ENCODE data around the gene NTSR1. TPM values are rescaled to one million over a fixed set of nuclear protein-coding genes. Genes with fewer than 3 reads are reported as not detected.

Gene NTSR1
- total RNA-seq, 1 donor from 2014 or later: 0.26 TPM

GRCh38 chr20:62699741-62700140 is 8.9 kb upstream of the NTSR1 start:
- Histone ChIP-seq H3K36me3 (no peaks in the 10 kb centered on the region), H2AFZ (replicated peaks) (no peak overlapping the region), H4K20me1 (ENCODE audit: low read depth) (no peaks in the 10 kb centered on the region), H3K4me2 (no peak overlapping the region), H3K9ac (no peak overlapping the region), H3K27ac (no peak overlapping the region), H3K79me2 (ENCODE audit: low read depth) (no peaks in the 10 kb centered on the region), H3F3A (ENCODE audit: low read depth) (no peaks in the 10 kb centered on the region), H3K27me3 (no peaks in the 10 kb centered on the region), H3K9me3 (ENCODE audit: low read depth) (no peaks in the 10 kb centered on the region), H3K4me3 (no peak overlapping the region), H3K4me1 (peaks cover 3% of the 10 kb centered on the region)
- Mint-ChIP-seq H3K36me3 (no peaks in the 10 kb centered on the region), H3K27ac (no peak overlapping the region), H3K9me3 (peaks cover 2% of the 10 kb centered on the region), H3K27me3 (ENCODE audit: insufficient read depth, low read depth) (peaks cover 15% of the 10 kb centered on the region), H3K4me3 (no peak overlapping the region), H3K4me1 (peaks cover 20% of the 10 kb centered on the region)
- TF ChIP-seq CTCF (IDR thresholded peaks at IDR 0.05) (no peak), EZH2 (IDR thresholded peaks at IDR 0.05) (no peak), EZH2phosphoT487 (IDR thresholded peaks at IDR 0.05) (no peak)
- no peak for DNase-seq (ENCODE audit: low spot score)

DNA sequence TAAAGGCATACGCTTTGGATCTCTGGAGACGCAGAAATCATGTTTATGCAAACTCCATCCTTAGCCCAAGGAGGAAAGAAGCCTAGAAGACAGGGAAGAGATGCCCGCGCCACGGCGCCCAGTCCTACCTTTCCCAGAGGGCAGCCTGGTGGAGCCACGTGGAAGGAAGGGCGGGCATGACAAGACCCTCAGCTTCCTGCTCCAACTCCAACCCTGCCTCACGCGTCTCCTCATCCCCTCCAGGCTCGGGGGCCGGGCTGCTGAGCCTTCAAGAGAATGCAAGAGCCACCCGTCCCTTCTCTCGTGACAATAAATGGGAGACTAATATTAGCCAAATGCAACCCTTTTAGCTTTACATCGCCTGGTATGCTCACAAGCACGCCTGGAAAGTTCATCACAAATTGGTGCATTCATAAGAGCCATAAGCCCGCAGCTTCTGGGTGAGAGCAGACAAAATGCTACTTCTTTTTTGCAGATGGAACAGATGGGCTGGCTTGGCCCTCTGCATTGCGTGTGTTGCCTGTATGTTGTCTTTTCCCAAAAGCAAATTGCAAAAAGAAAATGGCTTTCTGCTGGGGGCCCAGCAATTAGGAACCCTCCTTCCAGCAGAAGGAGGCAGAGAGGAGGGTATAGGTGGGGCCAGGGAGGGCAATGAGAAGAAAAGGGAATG is 8.2 kb upstream of the NTSR1 start:
- Histone ChIP-seq H3K4me3 (no peak overlapping the region), H2AFZ (replicated peaks) (no peak overlapping the region), H4K20me1 (ENCODE audit: low read depth) (no peaks in the 10 kb centered on the region), H3K9ac (no peak overlapping the region), H3F3A (ENCODE audit: low read depth) (no peaks in the 10 kb centered on the region), H3K9me3 (ENCODE audit: low read depth) (no peaks in the 10 kb centered on the region), H3K27me3 (peaks cover 4% of the 10 kb centered on the region), H3K27ac (no peak overlapping the region), H3K36me3 (no peaks in the 10 kb centered on the region), H3K4me1 (peaks cover 3% of the 10 kb centered on the region), H3K79me2 (ENCODE audit: low read depth) (no peaks in the 10 kb centered on the region), H3K4me2 (no peak overlapping the region)
- Mint-ChIP-seq H3K36me3 (no peaks in the 10 kb centered on the region), H3K4me3 (no peak overlapping the region), H3K27me3 (ENCODE audit: insufficient read depth, low read depth) (peaks cover 9% of the 10 kb centered on the region), H3K4me1 (peaks cover 19% of the 10 kb centered on the region), H3K9me3 (no peaks in the 10 kb centered on the region), H3K27ac (no peak overlapping the region)
- TF ChIP-seq EZH2 (IDR thresholded peaks at IDR 0.05) (no peak), EZH2phosphoT487 (IDR thresholded peaks at IDR 0.05) (no peak), CTCF (IDR thresholded peaks at IDR 0.05) (no peak)
- no peak for DNase-seq (ENCODE audit: low spot score)

- Histone ChIP-seq H3F3A (ENCODE audit: low read depth) (no peaks in the 10 kb centered on the region), H3K27ac (no peak overlapping the region), H2AFZ (replicated peaks) (no peak overlapping the region), H4K20me1 (ENCODE audit: low read depth) (no peaks in the 10 kb centered on the region), H3K4me3 (no peak overlapping the region), H3K4me1 (peaks cover 3% of the 10 kb centered on the region), H3K9me3 (ENCODE audit: low read depth) (no peaks in the 10 kb centered on the region), H3K27me3 (peaks cover 11% of the 10 kb centered on the region), H3K4me2 (no peak overlapping the region), H3K36me3 (no peaks in the 10 kb centered on the region), H3K9ac (no peak overlapping the region), H3K79me2 (ENCODE audit: low read depth) (no peaks in the 10 kb centered on the region)
- H3K9me3 Mint-ChIP-seq: no peaks in the 10 kb centered on the region
- DNase-seq (ENCODE audit: low spot score): no peak
- peaks cover 20% of the 10 kb centered on the region for H3K4me1 Mint-ChIP-seq
- peak overlapping the region; percentile 78 for H3K27ac Mint-ChIP-seq
- H3K4me3 Mint-ChIP-seq: peak overlapping the region; percentile 64
- H3K27me3 Mint-ChIP-seq (ENCODE audit: insufficient read depth, low read depth): peaks cover 12% of the 10 kb centered on the region
- H3K36me3 Mint-ChIP-seq: no peaks in the 10 kb centered on the region
- TF ChIP-seq EZH2phosphoT487 (IDR thresholded peaks at IDR 0.05) (no peak), CTCF (IDR thresholded peaks at IDR 0.05) (no peak)
Observed at GRCh38 chr20:62701161-62702012, 7.2 kb upstream of the NTSR1 start.

Measured in neural progenitor cell (in vitro differentiated cells).